CD4-positive, alpha-beta memory T cell (primary cell): ENCODE results near the gene CR1L. TPM values are rescaled to one million over a fixed set of nuclear protein-coding genes. Genes with fewer than 3 reads are reported as not detected.

Experiments used
- CTCF ChIA-PET: fragments of 350-600 bp; sonication (Branson Sonifier 250); formaldehyde crosslinking; loops from one replicate; lab custom pipeline; 2021; ENCODE audit warnings: inconsistent platforms; ENCODE audit not compliant: partially characterized antibody; lab: Charles Lee
- POLR2A ChIA-PET: fragments of 350-600 bp; sonication (Branson Sonifier 250); formaldehyde crosslinking; loops from one replicate; lab custom pipeline; 2021; ENCODE audit not compliant: partially characterized antibody; lab: Charles Lee
- DNase-seq, 5 donors: peaks; one replicate each; pipeline versions ENCODE4 v3.0.0 to v3.0.0-alpha.2; 2020 to 2022; ENCODE audit warnings: mixed read lengths in 1 of 5
- H3K27ac ChIP-seq: one replicate; pipeline ENCODE4 v1.7.0; 2013; ENCODE audit warnings: low read depth, low read length
- H3K27me3 ChIP-seq: 2 replicates; pipeline ENCODE4 v1.7.0; 2013; ENCODE audit warnings: mild to moderate bottlenecking, low read length, moderate library complexity; ENCODE audit not compliant: insufficient read depth
- H3K36me3 ChIP-seq: 2 replicates; pipeline ENCODE4 v1.7.0; 2013; ENCODE audit warnings: mild to moderate bottlenecking, low read length, moderate library complexity; ENCODE audit not compliant: insufficient read depth
- H3K4me1 ChIP-seq: 2 replicates; pipeline ENCODE4 v1.7.0; 2013; ENCODE audit warnings: mild to moderate bottlenecking, low read length, moderate library complexity; ENCODE audit not compliant: insufficient read depth
- H3K4me3 ChIP-seq, 2 donors: one replicate each; pipeline ENCODE4 v1.7.0; 2013; ENCODE audit warnings: low read length in 2 of 2, mild to moderate bottlenecking in 1 of 2
- H3K9me3 ChIP-seq, 2 donors: one replicate each; pipeline ENCODE4 v1.7.0; 2013; ENCODE audit warnings: low read length in 2 of 2, control low read depth in 1 of 2; ENCODE audit not compliant: control insufficient read depth in 1 of 2
- H3K27ac Mint-ChIP-seq, 7 donors: one replicate each; pipeline ENCODE4 v1.8.0; 2020 to 2021; ENCODE audit warnings: mixed read lengths in 7 of 7, mild to moderate bottlenecking in 6 of 7, inconsistent platforms in 3 of 7, moderate library complexity in 3 of 7
- H3K27me3 Mint-ChIP-seq, 2 donors: one replicate each; pipeline ENCODE4 v1.8.0; 2020 to 2021; ENCODE audit warnings: mixed read lengths in 2 of 2
- H3K36me3 Mint-ChIP-seq, 2 donors: one replicate each; pipeline ENCODE4 v1.8.0; 2020 to 2021; ENCODE audit warnings: mixed read lengths in 2 of 2, inconsistent platforms in 1 of 2, mild to moderate bottlenecking in 1 of 2
- H3K4me1 Mint-ChIP-seq, 4 donors: one replicate each; pipeline ENCODE4 v1.8.0; 2020 to 2021; ENCODE audit warnings: mixed read lengths in 4 of 4, mild to moderate bottlenecking in 1 of 4
- H3K4me3 Mint-ChIP-seq, 8 donors: one replicate each; pipeline ENCODE4 v1.8.0; 2020 to 2021; ENCODE audit warnings: mixed read lengths in 8 of 8, mild to moderate bottlenecking in 7 of 8, moderate library complexity in 6 of 8, inconsistent platforms in 3 of 8
- H3K9me3 Mint-ChIP-seq, 8 donors: one replicate each; pipeline ENCODE4 v1.8.0; 2020 to 2021; ENCODE audit warnings: mixed read lengths in 8 of 8, mild to moderate bottlenecking in 5 of 8, inconsistent platforms in 3 of 8, moderate library complexity in 1 of 8
- intact Hi-C: fragments of 100-400 bp; cut with micrococcal nuclease; formaldehyde crosslinking; loops from one replicate; pipeline ENCODE4 v1.15.1; 2023
- polyA plus RNA-seq, 2 donors: library from polyadenylated mRNA; unstranded; fragments of 300-500 nt; fragmentation: Illumina TruSeq; gene quantifications; one replicate each; pipeline ENCODE4 v1.2.3, GENCODE V29; 2021
- total RNA-seq, 2 experiments: library from RNA; stranded (reverse); gene quantifications; one replicate each; pipeline ENCODE4 v1.2.3, GENCODE V29; 2021

Gene CR1L
- total and polyA plus RNA-seq, 4 experiments from 2014 or later: 0.19 TPM; not detected in 3

- no peak for DNase-seq
- peak overlapping the region in 7 of 8 donors; percentile 13 to 83 (median 59) for H3K4me3 Mint-ChIP-seq
- no peaks in the 10 kb centered on the region for H3K9me3 Mint-ChIP-seq
- H3K4me1 Mint-ChIP-seq: peaks cover 0 to 12% (median 9%) of the 10 kb centered on the region in 4 donors
- Histone ChIP-seq H3K4me3 (no peak overlapping the region), H3K36me3 (no peaks in the 10 kb centered on the region), H3K27me3 (no peaks in the 10 kb centered on the region), H3K27ac (no peak overlapping the region), H3K9me3 (no peaks in the 10 kb centered on the region), H3K4me1 (peaks cover 3% of the 10 kb centered on the region)
- ChIA-PET POLR2A (no interaction called here), CTCF (interaction anchor here (0.6 kb wide), 1 partner anchor 67 kb away, joined by 3 read pairs; no protein-coding TSS in a partner anchor)
- H3K36me3 Mint-ChIP-seq: no peaks in the 10 kb centered on the region
- H3K27me3 Mint-ChIP-seq: peaks cover 15 to 16% of the 10 kb centered on the region in 2 donors
- intact Hi-C loops: no loop called here
- H3K27ac Mint-ChIP-seq: no peak overlapping the region
These were observed 1.2 kb downstream of the CR1L start for GRCh38 chr1:207646171-207646570.

- Mint-ChIP-seq H3K4me3 (peak overlapping the region in 1 of 8 donors; percentile 16), H3K9me3 (no peaks in the 10 kb centered on the region), H3K27me3 (peaks cover 13% of the 10 kb centered on the region in 2 donors), H3K27ac (no peak overlapping the region), H3K36me3 (no peaks in the 10 kb centered on the region), H3K4me1 (peaks cover 0 to 12% (median 9%) of the 10 kb centered on the region in 4 donors)
- POLR2A ChIA-PET: no interaction called here
- H3K27ac ChIP-seq: no peak overlapping the region
- H3K27me3 ChIP-seq: no peaks in the 10 kb centered on the region
- no peaks in the 10 kb centered on the region for H3K36me3 ChIP-seq
- intact Hi-C loops: no loop called here
- H3K4me3 ChIP-seq: no peak overlapping the region
- no peaks in the 10 kb centered on the region for H3K9me3 ChIP-seq
- CTCF ChIA-PET: no interaction called here
- peaks cover 3% of the 10 kb centered on the region for H3K4me1 ChIP-seq
- no peak for DNase-seq
These were observed 2.1 kb downstream of the CR1L start for GRCh38 chr1:207646944-207647579.

GRCh38 chr1:207647671-207648333, 2.9 kb downstream of the CR1L start:
- Histone ChIP-seq H3K27me3 (no peaks in the 10 kb centered on the region), H3K4me1 (peaks cover 3% of the 10 kb centered on the region), H3K36me3 (no peaks in the 10 kb centered on the region), H3K4me3 (no peak overlapping the region), H3K9me3 (no peaks in the 10 kb centered on the region), H3K27ac (no peak overlapping the region)
- ChIA-PET CTCF (no interaction called here), POLR2A (no interaction called here)
- Mint-ChIP-seq H3K27ac (no peak overlapping the region), H3K9me3 (no peaks in the 10 kb centered on the region), H3K36me3 (no peaks in the 10 kb centered on the region), H3K27me3 (peaks cover 7% of the 10 kb centered on the region in 2 donors), H3K4me3 (no peak overlapping the region), H3K4me1 (peaks cover 0 to 12% (median 9%) of the 10 kb centered on the region in 4 donors)
- intact Hi-C loops: no loop called here
- no peak for DNase-seq

- ChIA-PET POLR2A (no interaction called here), CTCF (no interaction called here)
- Histone ChIP-seq H3K27ac (no peak overlapping the region), H3K27me3 (no peaks in the 10 kb centered on the region), H3K9me3 (no peaks in the 10 kb centered on the region), H3K36me3 (no peaks in the 10 kb centered on the region), H3K4me3 (no peak overlapping the region), H3K4me1 (peaks cover 3% of the 10 kb centered on the region)
- Mint-ChIP-seq H3K27ac (peak overlapping the region in 1 of 7 donors; percentile 58), H3K4me1 (peaks cover 0 to 12% (median 9%) of the 10 kb centered on the region in 4 donors), H3K4me3 (no peak overlapping the region), H3K36me3 (no peaks in the 10 kb centered on the region), H3K9me3 (no peaks in the 10 kb centered on the region), H3K27me3 (peaks cover 5 to 7% of the 10 kb centered on the region in 2 donors)
- DNase-seq: no peak
- intact Hi-C loops: no loop called here
These were observed 3.6 kb downstream of the CR1L start for GRCh38 chr1:207648334-207649209.

GRCh38 chr1:207649210-207649753, 4.3 kb downstream of the CR1L start:
- no peaks in the 10 kb centered on the region for H3K36me3 Mint-ChIP-seq
- POLR2A ChIA-PET: no interaction called here
- no peak for DNase-seq
- intact Hi-C loops: no loop called here
- peak overlapping the region in 1 of 7 donors; percentile 58 for H3K27ac Mint-ChIP-seq
- peaks cover 2% of the 10 kb centered on the region for H3K4me1 ChIP-seq
- no peaks in the 10 kb centered on the region for H3K36me3 ChIP-seq
- H3K4me3 ChIP-seq: no peak overlapping the region
- no peaks in the 10 kb centered on the region for H3K9me3 Mint-ChIP-seq
- H3K4me3 Mint-ChIP-seq: no peak overlapping the region
- peaks cover 0 to 10% (median 7%) of the 10 kb centered on the region in 4 donors for H3K4me1 Mint-ChIP-seq
- no peak overlapping the region for H3K27ac ChIP-seq
- H3K27me3 Mint-ChIP-seq: peaks cover 3 to 5% of the 10 kb centered on the region in 2 donors
- CTCF ChIA-PET: no interaction called here
- H3K27me3 ChIP-seq: no peaks in the 10 kb centered on the region
- H3K9me3 ChIP-seq: no peaks in the 10 kb centered on the region

GRCh38 chr1:207649865-207650580, 5.1 kb downstream of the CR1L start:
- Mint-ChIP-seq H3K27me3 (peaks cover 2 to 5% of the 10 kb centered on the region in 2 donors), H3K9me3 (no peaks in the 10 kb centered on the region), H3K27ac (no peak overlapping the region), H3K4me1 (peaks cover 0 to 5% (median 3%) of the 10 kb centered on the region in 4 donors), H3K36me3 (no peaks in the 10 kb centered on the region), H3K4me3 (no peak overlapping the region)
- no peaks in the 10 kb centered on the region for H3K27me3 ChIP-seq
- H3K4me1 ChIP-seq: no peaks in the 10 kb centered on the region
- POLR2A ChIA-PET: no interaction called here
- CTCF ChIA-PET: no interaction called here
- H3K36me3 ChIP-seq: no peaks in the 10 kb centered on the region
- no peak overlapping the region for H3K27ac ChIP-seq
- DNase-seq: no peak
- no peaks in the 10 kb centered on the region for H3K9me3 ChIP-seq
- intact Hi-C loops: no loop called here
- no peak overlapping the region for H3K4me3 ChIP-seq
